NCI-H2107 treated with DMSO at 0.1 percent for 48 hours (cell line): ENCODE results near the gene KRT3.

Experiments used
- DNase-seq: peaks from one replicate; lab custom pipeline; 2025; ENCODE audit not compliant: unreplicated experiment; lab: John Stamatoyannopoulos, UW

The KRT3 gene

GRCh38 chr12:52783563-52784316, 12.2 kb downstream of the KRT3 start:
- DNase-seq, result no peak

GRCh38 chr12:52782502-52782901, 13.4 kb downstream of the KRT3 start:
- DNase-seq, result no peak

GRCh38 chr12:52781399-52782082, 14.4 kb downstream of the KRT3 start:
- DNase-seq, result no peak

GRCh38 chr12:52779914-52780313, 16.0 kb downstream of the KRT3 start:
- no peak for DNase-seq

GRCh38 chr12:52778833-52779232, 17.1 kb downstream of the KRT3 start:
- no peak for DNase-seq

- no peak for DNase-seq
Observed at GRCh38 chr12:52777566-52777965, 18.4 kb downstream of the KRT3 start.

GRCh38 chr12:52776913-52777395, 19.0 kb downstream of the KRT3 start, which contains the start of gene KRT76:
Gene KRT76, minus strand, starts transcription at chr12:52777345. Its CDS starts 54 bp downstream, at chr12:52777291.
- no peak for DNase-seq

GRCh38 chr12:52776435-52776834, 19.5 kb downstream of the KRT3 start:
- DNase-seq, result no peak

- DNase-seq, result no peak
Observed at GRCh38 chr12:52774629-52775250, 21.2 kb downstream of the KRT3 start.

GRCh38 chr12:52772772-52773171, 23.1 kb downstream of the KRT3 start:
- no peak for DNase-seq

GRCh38 chr12:52772188-52772587, 23.7 kb downstream of the KRT3 start:
- no peak for DNase-seq

GRCh38 chr12:52771505-52771904, 24.4 kb downstream of the KRT3 start:
- DNase-seq, result no peak

- no peak for DNase-seq
Observed at GRCh38 chr12:52771088-52771487, 24.8 kb downstream of the KRT3 start.

GRCh38 chr12:52769946-52770345, 26.0 kb downstream of the KRT3 start:
- DNase-seq, result no peak

GRCh38 chr12:52769354-52769753, 26.6 kb downstream of the KRT3 start:
- no peak for DNase-seq

GRCh38 chr12:52768479-52769200, 27.3 kb downstream of the KRT3 start:
- no peak for DNase-seq

- no peak for DNase-seq
Observed at GRCh38 chr12:52767427-52767826, 28.5 kb downstream of the KRT3 start.

- DNase-seq, result no peak
Observed at GRCh38 chr12:52767020-52767379, 28.9 kb downstream of the KRT3 start.

- DNase-seq, result no peak
Observed at GRCh38 chr12:52766351-52767019, 29.4 kb downstream of the KRT3 start.

GRCh38 chr12:52765702-52766101, 30.2 kb downstream of the KRT3 start:
- no peak for DNase-seq

- no peak for DNase-seq
Observed at GRCh38 chr12:52763991-52764390, 31.9 kb downstream of the KRT3 start.
